Kidney epithelial cell (primary cell): ENCODE measurements around the gene PPP1R27. TPM values are rescaled to one million over a fixed set of nuclear protein-coding genes. Genes with fewer than 3 reads are reported as not detected.
A peak's percentile ranks its signal among the peaks of the same experiment; 100 is the strongest.
"Not testable (repeated sequence)": the region's sequence is repeated elsewhere in the genome, so short reads cannot be mapped to it uniquely, and the experiment has no call there.

Source experiments
- DNase-seq: peaks from one replicate; pipeline ENCODE4 v3.0.0-alpha.2; 2010; ENCODE audit warnings: low read depth
- H3K27me3 ChIP-seq: 2 replicates; pipeline ENCODE4 v1.6.0; 2011; ENCODE audit warnings: low read length; ENCODE audit not compliant: control insufficient read depth, insufficient read depth
- H3K36me3 ChIP-seq: 2 replicates; pipeline ENCODE4 v1.5.1; 2011; ENCODE audit warnings: low read length; ENCODE audit not compliant: control insufficient read depth, insufficient read depth
- H3K4me3 ChIP-seq: 2 replicates; pipeline ENCODE4 v1.5.1; 2011; ENCODE audit warnings: low read depth, mild to moderate bottlenecking, control low read depth, low read length
- CTCF ChIP-seq: IDR thresholded peaks from 2 replicates; pipeline ENCODE4 v1.5.1; 2011; ENCODE audit warnings: mild to moderate bottlenecking, moderate library complexity, low read length, control low read depth, inconsistent platforms; ENCODE audit not compliant: insufficient read depth, poor library complexity, severe bottlenecking
- total RNA-seq: library from RNA; depleted of rRNA; stranded (reverse); fragments of >200 nt; gene quantifications from 2 replicates; pipeline ENCODE4 v1.2.3, GENCODE V29; 2015

Gene PPP1R27
- total RNA-seq, 1 donor from 2014 or later = 0.38 TPM

GRCh38 chr17:81840826-81841778 lies 6.3 kb upstream of the PPP1R27 start:
- Histone ChIP-seq H3K27me3 (peaks cover 2% of the 10 kb centered on the region), H3K4me3 (no peak overlapping the region), H3K36me3 (no peaks in the 10 kb centered on the region)
- DNase-seq = no peak
- TF ChIP-seq CTCF = no peak

GRCh38 chr17:81840059-81840458 lies 5.2 kb upstream of the PPP1R27 start:
- not testable (repeated sequence) for H3K4me3 ChIP-seq, H3K36me3 ChIP-seq, DNase-seq, H3K27me3 ChIP-seq

- no peak for TF ChIP-seq CTCF
- H3K4me3 ChIP-seq = no peak overlapping the region
- no peak for DNase-seq
- no peaks in the 10 kb centered on the region for H3K36me3 ChIP-seq
- H3K27me3 ChIP-seq = peaks cover 2% of the 10 kb centered on the region
These were observed 4.5 kb upstream of the PPP1R27 start for GRCh38 chr17:81839301-81839700.

GRCh38 chr17:81838753-81839255 lies 4.0 kb upstream of the PPP1R27 start:
- H3K4me3 ChIP-seq = no peak overlapping the region
- no peaks in the 10 kb centered on the region for H3K36me3 ChIP-seq
- no peak for TF ChIP-seq CTCF
- no peak for DNase-seq
- peaks cover 2% of the 10 kb centered on the region for H3K27me3 ChIP-seq

- no peak for DNase-seq
- no peak for TF ChIP-seq CTCF
- Histone ChIP-seq H3K27me3 (peaks cover 2% of the 10 kb centered on the region), H3K36me3 (no peaks in the 10 kb centered on the region), H3K4me3 (no peak overlapping the region)
These were observed 2.8 kb upstream of the PPP1R27 start for GRCh38 chr17:81837641-81838040.

- DNase-seq = no peak
- Histone ChIP-seq H3K27me3 (no peaks in the 10 kb centered on the region), H3K4me3 (peak overlapping the region; percentile 55), H3K36me3 (no peaks in the 10 kb centered on the region)
- no peak for TF ChIP-seq CTCF
These were observed 674 bp downstream of the PPP1R27 start for GRCh38 chr17:81833921-81834830.
